ENCODE data around the gene AIPL1.

AIPL1 gene

DNA sequence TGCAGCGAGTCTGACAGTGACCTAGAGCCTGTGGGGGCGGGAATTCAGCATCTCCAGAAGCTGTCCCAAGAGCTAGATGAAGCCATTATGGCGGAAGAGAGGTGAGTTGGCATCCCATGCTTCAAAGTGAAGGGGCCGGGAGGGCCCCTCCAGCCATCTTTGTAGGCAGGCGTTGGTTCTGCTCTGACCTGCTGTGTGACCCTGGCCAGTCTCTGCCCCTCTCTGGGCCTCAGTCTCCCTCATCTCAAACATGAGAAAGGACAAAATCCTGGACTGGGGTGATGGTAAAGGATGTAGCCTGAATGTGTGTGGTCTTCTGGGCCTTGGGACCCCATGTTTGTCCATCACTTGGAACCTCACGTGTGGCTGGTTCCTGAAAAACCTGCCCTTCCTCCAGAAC lies 14.4 kb upstream of the AIPL1 start:
- no peak for DNase-seq (ENCODE audit: low spot score)

DNA sequence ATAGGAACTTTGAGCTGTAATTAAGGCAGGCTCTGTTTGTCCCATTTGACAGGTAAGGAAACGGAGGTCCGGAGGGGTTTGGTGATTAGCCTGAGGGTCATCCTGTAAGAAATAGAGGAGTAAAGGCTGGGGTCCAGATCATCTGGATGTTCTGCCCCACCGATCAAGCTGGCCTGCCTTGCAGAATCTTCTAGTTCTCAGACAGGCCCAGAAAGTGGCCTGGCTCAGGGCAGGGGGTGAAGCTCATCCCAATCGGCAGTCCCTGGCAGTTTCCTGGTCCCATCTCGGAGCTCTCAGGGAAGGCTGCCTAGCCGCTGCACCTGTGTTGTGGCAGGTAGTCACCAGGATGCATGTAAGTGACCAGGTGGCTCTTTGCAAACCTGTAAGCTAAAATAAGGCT lies 13.6 kb upstream of the AIPL1 start:
- DNase-seq (ENCODE audit: low spot score): no peak

- DNase-seq (ENCODE audit: low spot score): no peak
These were observed 11.7 kb upstream of the AIPL1 start for GRCh38 chr17:6446516-6447100.

DNA sequence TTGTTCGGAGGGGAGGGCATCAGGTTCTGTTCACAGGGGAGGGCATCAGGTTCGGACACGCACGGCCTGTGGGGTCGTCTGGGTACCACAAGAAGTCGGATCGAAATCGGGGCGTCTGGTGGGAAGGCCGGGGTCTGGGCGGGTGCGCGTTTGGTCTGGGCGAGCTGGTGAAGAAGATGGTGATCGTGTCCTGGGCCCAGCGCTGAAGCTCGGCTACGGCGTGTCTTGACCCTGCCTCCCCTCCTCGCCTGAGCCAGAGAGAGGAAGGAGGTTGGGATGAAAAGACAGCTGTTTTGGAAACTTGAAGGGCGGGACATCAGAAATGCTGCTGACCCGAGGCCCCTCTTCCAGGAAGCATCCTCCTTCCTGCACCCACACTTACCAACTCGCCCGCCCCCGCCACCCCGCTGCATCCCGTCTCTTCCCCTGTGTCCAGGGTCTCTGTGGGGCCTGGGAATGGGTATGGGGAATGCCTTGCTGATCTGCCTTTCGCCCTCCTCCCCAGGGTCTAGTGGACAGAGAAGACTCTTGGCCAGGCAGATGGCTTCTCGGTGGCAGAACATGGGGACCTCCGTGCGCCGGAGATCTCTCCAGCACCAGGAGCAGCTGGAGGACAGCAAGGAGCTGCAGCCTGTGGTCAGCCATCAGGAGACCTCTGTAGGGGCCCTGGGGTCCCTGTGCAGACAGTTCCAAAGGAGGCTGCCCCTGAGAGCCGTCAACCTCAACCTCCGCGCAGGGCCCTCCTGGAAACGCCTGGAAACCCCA lies 9.8 kb upstream of the AIPL1 start:
- no peak for DNase-seq (ENCODE audit: low spot score)

DNA sequence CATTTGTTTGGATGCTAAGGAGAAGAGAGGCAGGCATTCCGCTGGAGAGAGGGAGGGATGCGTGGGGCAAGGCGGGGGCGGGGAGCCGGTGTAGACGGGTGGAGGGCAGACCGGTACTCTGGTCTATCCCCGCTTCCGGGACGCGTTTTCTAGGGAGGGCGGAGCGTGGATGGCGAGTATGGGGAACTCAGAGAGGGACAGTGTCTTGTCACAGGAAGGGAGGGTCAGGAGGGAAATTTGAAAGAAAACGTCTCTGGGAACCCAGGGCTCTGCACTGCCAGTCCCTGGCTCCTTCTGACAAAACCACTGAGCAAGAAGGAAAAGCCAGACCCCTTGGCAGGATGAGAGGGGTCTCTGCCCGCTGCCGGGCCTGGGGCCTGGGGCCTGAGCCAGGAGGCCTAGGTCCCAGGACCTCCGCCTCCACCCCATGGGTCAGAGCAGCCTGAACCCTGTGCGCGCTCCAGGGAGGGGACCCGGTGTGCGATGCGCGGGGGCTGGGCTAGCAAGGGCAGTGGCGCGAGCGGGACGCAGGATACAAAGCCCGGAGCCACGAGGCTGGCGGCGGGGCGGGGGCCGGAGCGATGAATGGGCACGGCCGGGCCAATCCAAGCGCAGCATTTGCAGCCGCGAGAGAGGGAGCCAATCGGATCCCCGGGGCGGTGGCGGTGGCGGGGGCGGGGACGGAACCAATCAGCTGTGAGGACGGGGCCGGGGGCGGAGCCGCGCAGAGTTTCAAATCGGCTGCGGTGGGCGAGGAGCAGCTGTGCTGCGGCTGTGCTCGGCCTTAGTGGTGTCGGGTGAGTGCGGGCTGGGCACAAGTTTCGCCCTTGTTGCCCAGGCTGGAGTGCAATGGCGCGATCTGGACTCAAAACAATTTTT lies 9.0 kb upstream of the AIPL1 start, which contains the start of gene PIMREG:
Gene PIMREG (plus strand): TSS at position 764 of the 879 bp plus-strand sequence. CDS start 656 bp downstream, outside the sequence.
- peak; percentile 93 for DNase-seq (ENCODE audit: low spot score)

DNA sequence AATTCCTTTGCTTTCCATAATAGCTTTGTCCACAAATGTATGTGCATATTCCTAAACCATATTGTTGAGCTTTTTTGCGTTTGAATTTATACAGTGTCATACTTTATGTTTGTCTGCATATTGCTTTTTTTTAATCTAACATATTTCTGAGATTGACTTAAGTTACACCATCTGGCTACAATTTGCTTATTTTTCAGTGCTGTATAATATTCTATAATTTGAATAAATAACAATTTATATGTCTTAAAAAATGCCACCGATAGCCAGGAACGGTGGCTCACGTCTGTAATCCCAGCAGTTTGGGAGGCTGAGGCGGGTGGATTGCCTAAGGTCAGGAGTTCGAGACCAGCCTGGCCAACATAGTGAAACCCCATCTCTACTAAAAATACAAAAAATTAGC lies 7.9 kb upstream of the AIPL1 start:
- DNase-seq (ENCODE audit: low spot score): no peak

DNA sequence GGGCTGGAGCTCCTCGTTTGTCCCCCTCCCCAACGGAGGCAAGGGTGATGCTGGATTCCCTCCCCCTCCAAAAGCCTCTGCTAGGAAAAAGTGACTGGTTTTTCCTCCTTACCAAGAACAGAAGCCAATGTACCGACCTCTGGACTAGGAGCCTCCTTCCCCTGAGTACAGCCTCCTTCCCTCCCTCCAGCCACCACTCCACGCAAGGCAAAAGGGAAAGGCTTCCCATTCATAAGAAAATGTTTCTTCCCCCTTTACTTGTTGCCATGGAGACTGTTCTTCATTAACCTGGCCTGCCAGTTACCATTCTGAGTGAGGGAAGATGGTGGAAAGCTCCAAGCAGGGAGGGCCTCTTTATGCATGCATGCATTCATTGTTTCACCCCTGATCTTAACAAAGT lies 5.0 kb upstream of the AIPL1 start:
- no peak for DNase-seq (ENCODE audit: low spot score)

DNA sequence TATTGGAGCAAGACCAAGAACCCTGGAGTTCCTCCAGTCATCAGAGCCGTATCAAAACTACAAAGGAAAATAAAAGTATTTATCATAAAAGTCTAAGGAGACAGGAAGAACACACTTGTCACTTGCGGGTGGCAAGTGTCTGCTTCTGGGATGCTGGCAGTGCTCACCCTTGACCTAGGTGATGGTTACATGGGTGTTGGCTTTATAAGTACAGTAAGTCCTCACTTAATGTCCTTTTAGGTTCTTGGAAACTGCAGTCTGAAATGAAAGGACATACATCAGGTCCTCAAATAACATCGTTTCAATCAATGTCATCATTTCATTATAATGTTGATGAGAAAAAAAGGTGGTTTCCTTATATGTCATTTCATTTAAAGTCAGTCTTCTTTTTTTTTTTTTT lies 3.0 kb upstream of the AIPL1 start:
- no peak for DNase-seq (ENCODE audit: low spot score)

DNA sequence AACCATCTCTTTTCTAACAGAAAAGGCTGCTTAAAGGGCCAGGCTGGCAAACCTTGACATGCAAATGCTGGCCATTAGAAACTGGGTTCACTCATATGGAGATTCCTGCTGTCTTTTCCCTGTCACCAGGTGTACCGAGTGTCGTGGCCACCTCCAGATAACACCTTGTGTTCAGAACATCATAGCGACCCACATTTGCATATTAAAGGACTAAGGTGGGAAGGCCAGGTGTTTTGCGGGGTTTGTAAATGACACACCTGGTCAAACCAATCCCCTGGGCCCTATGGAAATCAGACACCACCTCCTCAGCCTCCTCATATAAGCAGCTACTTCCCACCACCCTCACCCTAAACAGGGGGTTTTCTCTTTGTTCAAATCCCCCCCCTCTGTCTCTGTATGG lies 2.5 kb upstream of the AIPL1 start:
- DNase-seq (ENCODE audit: low spot score): peak; percentile 25

- peak; percentile 62 for DNase-seq (ENCODE audit: low spot score)
These were observed 1.0 kb upstream of the AIPL1 start for GRCh38 chr17:6435968-6436367.

DNA sequence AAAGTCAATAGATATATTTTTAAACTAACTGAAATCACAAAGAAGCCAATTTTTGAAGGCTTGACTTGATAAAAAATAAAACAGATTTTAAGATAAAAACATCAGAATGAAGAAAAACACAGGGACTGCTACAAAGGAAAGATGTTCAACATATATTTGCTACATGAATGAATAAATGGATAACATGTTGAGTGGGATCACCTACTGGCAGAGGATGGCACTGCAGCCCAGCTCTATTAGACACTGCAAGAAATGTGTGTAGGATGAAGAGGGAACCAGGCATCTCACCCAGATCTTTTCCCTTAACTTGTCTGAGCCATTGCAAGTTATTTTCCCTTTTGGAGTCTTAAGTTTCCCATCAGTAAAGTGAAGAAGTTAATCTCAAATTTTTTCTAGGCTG lies 4.2 kb downstream of the AIPL1 start:
- DNase-seq (ENCODE audit: low spot score): no peak

GRCh38 chr17:6429266-6429665 lies 5.7 kb downstream of the AIPL1 start:
- no peak for DNase-seq (ENCODE audit: low spot score)

DNA sequence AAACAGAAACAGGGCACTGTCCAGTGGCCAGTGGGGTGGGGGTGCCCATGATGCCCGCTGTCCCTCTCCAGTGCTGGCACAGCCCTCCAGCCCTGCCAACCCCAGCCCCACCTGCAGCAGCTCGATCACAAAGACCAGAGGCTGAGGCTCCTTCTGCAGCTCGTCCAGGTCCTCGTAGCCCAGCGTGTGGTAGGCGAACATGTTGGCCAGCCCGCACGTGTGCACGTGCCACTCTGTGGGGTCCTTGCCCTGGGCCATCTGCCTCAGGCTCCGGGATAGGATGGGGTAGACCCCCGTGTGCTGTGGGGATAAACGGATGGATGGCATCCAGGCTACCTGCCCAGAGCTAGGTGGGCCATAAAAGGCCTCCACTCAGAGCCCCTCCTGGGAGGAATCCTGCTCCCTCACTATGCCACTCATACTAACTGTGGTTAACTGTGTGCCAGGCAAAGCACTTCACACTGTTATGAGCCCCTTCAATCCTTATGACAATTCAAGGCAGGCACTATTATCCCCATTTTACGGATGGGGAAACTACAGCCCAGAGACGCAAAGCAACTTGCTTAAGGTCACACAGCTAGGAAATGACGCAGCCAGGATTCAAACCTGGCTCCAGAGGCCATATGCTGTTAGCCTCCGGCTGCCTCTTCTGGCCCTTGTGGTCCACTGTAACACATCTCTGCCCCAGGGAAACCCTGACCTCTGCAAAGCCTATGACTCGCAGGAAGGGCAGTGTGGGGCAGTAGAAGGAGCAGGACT lies 6.5 kb downstream of the AIPL1 start:
- no peak for DNase-seq (ENCODE audit: low spot score)

DNA sequence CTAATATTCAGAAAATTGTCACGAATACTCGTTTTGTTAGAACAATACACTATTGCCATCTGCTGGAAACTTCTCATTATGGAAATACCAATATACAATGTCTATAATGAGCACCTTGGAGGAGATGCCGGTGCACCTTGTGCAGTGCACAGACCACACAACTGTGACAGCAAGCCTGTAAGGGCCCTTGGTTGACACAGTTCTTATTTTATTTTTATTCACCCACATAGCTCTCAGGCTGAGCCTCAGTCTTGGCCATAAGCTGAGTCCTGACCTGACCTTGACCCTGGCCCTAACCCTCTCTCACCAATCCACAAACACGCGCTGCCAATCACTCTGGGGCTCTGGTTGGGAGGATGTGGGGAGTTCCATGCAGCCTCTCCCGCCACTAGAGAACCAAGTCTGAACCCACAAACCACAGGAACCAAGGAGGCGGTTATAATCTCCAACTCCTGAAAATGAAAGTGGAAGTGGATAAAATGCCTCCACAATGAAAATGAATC lies 7.6 kb downstream of the AIPL1 start:
- no peak for DNase-seq (ENCODE audit: low spot score)

DNA sequence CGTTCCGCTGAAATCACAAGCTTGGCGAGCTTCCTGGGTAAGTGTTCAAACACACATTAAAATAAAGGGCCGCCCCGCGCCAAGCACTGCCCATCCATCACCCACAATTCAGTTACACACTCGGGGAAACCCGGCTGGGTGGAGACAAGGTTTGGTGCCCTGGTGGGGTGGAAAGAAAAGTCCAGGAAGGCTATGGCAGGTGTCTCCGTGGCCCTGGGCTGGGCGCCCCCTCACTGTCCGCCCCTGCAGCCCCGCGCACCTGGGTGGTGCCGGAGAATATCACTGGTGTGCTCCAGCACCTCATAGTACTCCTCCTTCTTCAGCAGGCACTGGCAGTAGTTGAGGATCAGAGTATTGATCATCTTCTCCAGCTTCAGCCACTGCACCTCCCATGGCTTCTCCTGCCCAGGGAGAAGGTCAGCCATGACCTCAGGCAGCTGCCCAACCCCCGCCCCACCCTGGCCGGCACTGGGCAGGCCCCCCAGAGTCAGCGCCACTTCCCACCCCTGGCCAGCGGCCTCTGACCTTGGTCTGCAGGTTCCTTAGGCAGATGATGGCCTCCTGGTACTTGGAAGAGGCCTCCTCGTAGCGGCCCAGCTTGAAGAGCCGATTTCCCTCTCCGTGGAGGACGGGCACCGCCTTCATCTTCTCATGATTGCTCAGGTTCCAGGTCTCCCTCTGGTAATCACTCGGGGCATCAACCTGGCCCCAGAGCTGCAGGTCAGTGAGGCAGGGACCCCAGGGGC lies 8.4 kb downstream of the AIPL1 start:
- no peak for DNase-seq (ENCODE audit: low spot score)

DNA sequence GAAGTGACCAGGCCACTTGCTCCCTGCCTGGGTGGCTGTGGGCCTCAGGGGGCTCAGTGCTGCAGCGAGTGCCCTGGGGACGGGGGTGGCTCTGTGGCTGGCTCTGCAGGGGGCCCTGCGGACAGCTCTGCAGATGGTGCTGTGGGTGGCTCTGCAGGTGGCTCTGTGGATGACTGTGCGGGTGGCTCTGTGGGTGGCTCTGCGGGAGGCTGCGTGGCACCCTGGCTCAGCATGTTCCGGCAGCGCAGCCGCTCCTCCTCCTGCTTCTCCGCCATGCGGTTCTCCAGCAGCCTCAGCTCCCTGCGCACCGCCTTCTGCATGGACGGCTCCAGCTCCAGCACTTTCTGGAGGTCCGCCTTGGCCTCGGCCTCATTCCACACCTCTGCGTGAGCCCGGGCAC lies 9.5 kb downstream of the AIPL1 start:
- DNase-seq (ENCODE audit: low spot score): no peak

- no peak for DNase-seq (ENCODE audit: low spot score)
These were observed 11.0 kb downstream of the AIPL1 start for GRCh38 chr17:6423931-6424330.

GRCh38 chr17:6422654-6423241 lies 12.2 kb downstream of the AIPL1 start:
- DNase-seq (ENCODE audit: low spot score): no peak

DNA sequence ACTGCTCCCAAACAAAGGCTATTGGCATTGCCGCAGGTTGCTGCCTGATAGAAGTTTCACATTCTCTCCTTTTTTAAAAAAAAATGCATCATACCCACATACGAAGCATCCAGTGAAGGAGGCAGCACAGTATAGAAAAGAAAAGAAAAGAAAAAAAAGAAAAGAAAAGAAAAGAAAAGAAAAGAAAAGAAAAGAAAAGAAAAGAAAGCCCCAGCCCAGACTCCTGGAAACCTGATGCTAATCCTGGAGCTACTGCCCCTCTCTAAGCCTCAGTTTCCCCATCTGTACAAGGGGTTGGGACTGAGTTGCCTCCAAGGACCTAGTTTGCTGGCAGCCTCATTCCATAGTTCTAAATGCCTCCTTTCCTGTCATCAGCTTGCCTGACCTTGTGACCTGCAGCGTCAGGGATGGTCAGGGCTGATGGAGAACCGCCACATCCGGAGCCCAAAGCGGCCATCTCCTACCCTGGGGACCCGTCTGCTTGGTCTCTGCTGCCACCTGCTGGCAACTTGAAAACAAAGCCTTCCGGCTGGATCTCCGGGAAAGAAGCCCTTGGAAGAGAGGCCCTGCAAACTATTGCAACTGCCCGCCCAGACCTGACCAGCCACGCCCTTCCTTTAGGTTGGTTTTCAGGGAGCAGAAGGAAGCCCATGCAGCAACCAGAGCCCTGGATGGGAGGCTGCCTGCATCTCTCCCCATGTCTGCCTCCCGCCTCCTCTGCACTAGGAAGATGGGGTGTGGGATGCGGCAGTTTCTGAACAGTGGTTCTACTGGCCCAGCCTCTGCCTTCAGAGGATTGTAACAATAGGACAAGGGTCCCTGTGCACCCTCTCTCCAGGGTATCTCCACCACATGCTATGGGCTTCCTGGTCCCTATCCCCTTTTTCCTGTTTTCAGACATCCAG lies 13.0 kb downstream of the AIPL1 start:
- peak; percentile 77 for DNase-seq (ENCODE audit: low spot score)

DNA sequence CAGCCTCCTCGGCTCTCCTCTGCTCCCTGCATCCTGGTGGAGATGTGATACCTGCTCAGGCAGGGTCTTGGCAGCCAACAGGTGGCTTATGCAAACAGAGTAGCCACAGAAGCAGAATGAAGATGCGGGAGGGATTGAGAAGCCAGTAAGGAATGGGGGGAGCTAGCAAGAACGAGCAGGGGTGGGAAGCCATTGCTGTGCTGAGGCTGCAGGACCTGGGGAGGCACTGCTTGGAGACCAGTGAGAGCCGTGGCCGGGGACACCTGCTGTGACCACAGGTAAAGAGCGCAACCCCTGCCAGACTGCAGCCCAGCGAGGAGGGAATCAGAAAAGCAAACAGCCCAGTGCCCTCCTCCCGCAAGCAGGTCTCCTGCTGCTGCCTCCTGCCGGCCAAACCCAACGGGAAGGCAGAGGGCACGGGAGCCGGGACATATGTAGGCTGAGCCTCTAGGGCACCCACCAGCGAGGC lies 14.7 kb downstream of the AIPL1 start:
- no peak for DNase-seq (ENCODE audit: low spot score)

Data from SW480 (cell line).